OCI-LY7 (cell line): Measurements from ENCODE around the gene ALPK3. TPM values are rescaled to one million over a fixed set of nuclear protein-coding genes. Genes with fewer than 3 reads are reported as not detected.

Source experiments
- BruUV-seq: library from RNA; stranded (reverse); fragments of 400-500 nt; replicated peaks from 2 replicates; lab custom pipeline; 2021; lab: Mats Ljungman, UMichigan
- CTCF ChIA-PET: fragments of 300-600 bp; sonication (Branson Sonifier 250); formaldehyde crosslinking; loops from one replicate; lab custom pipeline; 2022; ENCODE audit warnings: antibody characterized with exemption; ENCODE audit not compliant: unreplicated experiment; lab: Charles Lee
- POLR2A ChIA-PET: fragments of 300-600 bp; sonication (Branson Sonifier 250); formaldehyde crosslinking; loops from one replicate; lab custom pipeline; 2022; ENCODE audit warnings: antibody characterized with exemption; lab: Charles Lee
- DNase-seq: peaks from one replicate; pipeline ENCODE4 v3.0.0-alpha.2; 2015; ENCODE audit warnings: low spot score
- H2AFZ ChIP-seq: fragments of 200-600 bp; sonication (generic), shearing (Covaris generic); 2 replicates; pipeline ENCODE4 v1.6.1; 2014; ENCODE audit warnings: mild to moderate bottlenecking, antibody characterized with exemption, low read length, moderate library complexity
- H3K27ac ChIP-seq: fragments of 200-600 bp; sonication (generic); 2 replicates; pipeline ENCODE4 v1.5.1; 2014; ENCODE audit warnings: mixed run types, low read depth, mild to moderate bottlenecking, moderate library complexity, low read length, inconsistent platforms; ENCODE audit not compliant: poor library complexity, severe bottlenecking
- H3K36me3 ChIP-seq: fragments of 200-600 bp; sonication (generic); 2 replicates; pipeline ENCODE4 v1.6.1; 2014; ENCODE audit warnings: mild to moderate bottlenecking, antibody characterized with exemption, low read length, moderate library complexity, mixed read lengths; ENCODE audit not compliant: insufficient read depth
- H3K4me1 ChIP-seq: fragments of 200-600 bp; sonication (generic); 2 replicates; pipeline ENCODE4 v1.5.1; 2014; ENCODE audit warnings: mild to moderate bottlenecking, low read length; ENCODE audit not compliant: insufficient read depth, poor library complexity, severe bottlenecking
- H3K4me2 ChIP-seq: fragments of 200-600 bp; sonication (generic); 2 replicates; pipeline ENCODE4 v1.6.1; 2014; ENCODE audit warnings: mild to moderate bottlenecking, low read length
- H3K4me3 ChIP-seq: fragments of 200-600 bp; sonication (generic); 2 replicates; pipeline ENCODE4 v1.5.1; 2014; ENCODE audit warnings: mild to moderate bottlenecking, low read depth, low read length; ENCODE audit not compliant: poor library complexity, severe bottlenecking
- H3K79me2 ChIP-seq: fragments of 200-600 bp; sonication (generic); 2 replicates; pipeline ENCODE4 v1.6.1; 2016; ENCODE audit warnings: low read depth, mild to moderate bottlenecking, low read length, moderate library complexity, mixed read lengths; ENCODE audit not compliant: insufficient read depth
- H3K9me2 ChIP-seq: fragments of 200-600 bp; sonication (generic); 2 replicates; pipeline ENCODE4 v1.6.1; 2016; ENCODE audit warnings: mild to moderate bottlenecking, low read length, mixed read lengths; ENCODE audit not compliant: insufficient read depth
- H3K9me3 ChIP-seq: fragments of 200-600 bp; sonication (generic); 2 replicates; pipeline ENCODE4 v1.6.1; 2014; ENCODE audit warnings: mild to moderate bottlenecking, mixed run types, low read length, mixed read lengths
- H4K20me1 ChIP-seq: fragments of 200-600 bp; sonication (generic); 2 replicates; pipeline ENCODE4 v1.6.1; 2014; ENCODE audit warnings: mild to moderate bottlenecking, antibody characterized with exemption, low read length, moderate library complexity, mixed read lengths; ENCODE audit not compliant: insufficient read depth
- EZH2phosphoT487 ChIP-seq: fragments of 200-600 bp; sonication (generic); IDR thresholded peaks from 2 replicates; pipeline ENCODE4 v1.6.1; 2018; ENCODE audit warnings: low read depth, borderline replicate concordance, mild to moderate bottlenecking, mixed run types, antibody characterized with exemption, low read length, moderate library complexity, mixed read lengths
- intact Hi-C: fragments of 100-400 bp; cut with micrococcal nuclease; formaldehyde crosslinking; loops from one replicate; pipeline ENCODE4 v1.10.0; 2022; ENCODE audit not compliant: unreplicated experiment
- total RNA-seq, 2 experiments: library from RNA; depleted of rRNA in 1 of 2; stranded (reverse); fragments of >200 nt in 1 of 2; shearing (Covaris generic) in 1 of 2; gene quantifications; 2 replicates each; pipeline ENCODE4 v1.2.3, GENCODE V29; 2014 to 2022
- TF ChIP-seq, protein P1 (sequence below): fragments of 200-600 bp; sonication (generic); conservative IDR thresholded peaks from 2 replicates; pipeline ENCODE4 v1.5.1; 2014; ENCODE audit warnings: mild to moderate bottlenecking, antibody characterized with exemption, low read length, moderate library complexity, mixed read lengths

Gene ALPK3
- total RNA-seq, 2 experiments from 2014 or later = 0.16 to 0.23 TPM

DNA sequence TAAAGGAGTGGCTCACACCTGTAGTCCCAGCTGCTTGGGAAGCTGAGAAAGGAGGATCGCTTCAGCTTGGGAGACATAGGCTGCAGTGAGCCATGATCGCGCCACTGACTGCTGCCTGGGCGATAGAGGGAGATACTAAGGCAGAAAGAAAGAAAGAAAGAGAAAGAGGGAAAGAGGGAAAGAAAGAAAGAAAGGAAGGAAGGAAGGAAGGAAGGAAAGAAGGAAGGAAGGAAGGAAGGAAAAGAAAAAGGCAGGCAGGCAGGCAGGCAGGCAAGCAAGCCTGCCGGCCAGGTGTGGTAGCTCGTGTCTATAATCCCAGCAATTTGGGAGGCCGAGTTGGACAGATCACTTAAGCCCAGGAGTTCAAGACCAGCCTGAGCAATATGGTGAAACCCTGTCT is 82.6 kb downstream of the ALPK3 start:
- H3K4me2 ChIP-seq = no peak overlapping the region
- TF ChIP-seq EZH2phosphoT487 = no peak
- TF ChIP-seq, protein P1, sequence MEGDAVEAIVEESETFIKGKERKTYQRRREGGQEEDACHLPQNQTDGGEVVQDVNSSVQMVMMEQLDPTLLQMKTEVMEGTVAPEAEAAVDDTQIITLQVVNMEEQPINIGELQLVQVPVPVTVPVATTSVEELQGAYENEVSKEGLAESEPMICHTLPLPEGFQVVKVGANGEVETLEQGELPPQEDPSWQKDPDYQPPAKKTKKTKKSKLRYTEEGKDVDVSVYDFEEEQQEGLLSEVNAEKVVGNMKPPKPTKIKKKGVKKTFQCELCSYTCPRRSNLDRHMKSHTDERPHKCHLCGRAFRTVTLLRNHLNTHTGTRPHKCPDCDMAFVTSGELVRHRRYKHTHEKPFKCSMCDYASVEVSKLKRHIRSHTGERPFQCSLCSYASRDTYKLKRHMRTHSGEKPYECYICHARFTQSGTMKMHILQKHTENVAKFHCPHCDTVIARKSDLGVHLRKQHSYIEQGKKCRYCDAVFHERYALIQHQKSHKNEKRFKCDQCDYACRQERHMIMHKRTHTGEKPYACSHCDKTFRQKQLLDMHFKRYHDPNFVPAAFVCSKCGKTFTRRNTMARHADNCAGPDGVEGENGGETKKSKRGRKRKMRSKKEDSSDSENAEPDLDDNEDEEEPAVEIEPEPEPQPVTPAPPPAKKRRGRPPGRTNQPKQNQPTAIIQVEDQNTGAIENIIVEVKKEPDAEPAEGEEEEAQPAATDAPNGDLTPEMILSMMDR = no peak
- no peaks in the 10 kb centered on the region for H3K9me2 ChIP-seq
- H3K27ac ChIP-seq = no peak overlapping the region
- no peaks in the 10 kb centered on the region for H3K4me1 ChIP-seq
- BruUV-seq = no TSS peak
- no peaks in the 10 kb centered on the region for H4K20me1 ChIP-seq
- DNase-seq = no peak
- POLR2A ChIA-PET = no interaction called here
- no peak overlapping the region for H2AFZ ChIP-seq
- no peaks in the 10 kb centered on the region for H3K36me3 ChIP-seq
- H3K4me3 ChIP-seq = no peak overlapping the region
- no peaks in the 10 kb centered on the region for H3K9me3 ChIP-seq
- H3K79me2 ChIP-seq = no peaks in the 10 kb centered on the region
- intact Hi-C loops = no loop called here
- CTCF ChIA-PET = no interaction called here

DNA sequence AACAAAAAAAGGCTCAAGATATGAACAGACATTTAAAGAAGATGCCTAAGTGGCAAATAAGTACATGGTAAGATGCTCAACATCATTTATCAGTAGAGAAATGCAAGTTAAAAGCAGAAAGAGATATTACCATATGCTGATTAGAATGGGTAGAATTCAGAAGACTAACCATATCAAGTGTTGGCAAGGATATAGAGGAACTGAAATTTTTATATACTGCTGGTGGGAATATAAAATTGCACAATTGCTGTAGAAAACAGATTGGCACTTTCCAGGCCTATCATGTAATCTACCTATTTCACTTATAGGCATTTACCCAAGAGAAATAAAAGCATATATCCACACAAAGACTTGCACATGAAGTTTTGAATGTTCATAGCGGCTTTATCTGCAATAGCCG is 84.4 kb downstream of the ALPK3 start:
- DNase-seq = no peak
- Histone ChIP-seq H3K4me1 (no peaks in the 10 kb centered on the region), H3K4me2 (no peak overlapping the region), H2AFZ (no peak overlapping the region), H3K27ac (no peak overlapping the region), H3K9me3 (no peaks in the 10 kb centered on the region), H3K9me2 (no peaks in the 10 kb centered on the region), H3K4me3 (no peak overlapping the region), H3K79me2 (no peaks in the 10 kb centered on the region), H3K36me3 (no peaks in the 10 kb centered on the region), H4K20me1 (no peaks in the 10 kb centered on the region)
- TF ChIP-seq, protein P1 = no peak
- no peak for TF ChIP-seq EZH2phosphoT487
- CTCF ChIA-PET = no interaction called here
- intact Hi-C loops = no loop called here
- no TSS peak for BruUV-seq
- POLR2A ChIA-PET = no interaction called here

DNA sequence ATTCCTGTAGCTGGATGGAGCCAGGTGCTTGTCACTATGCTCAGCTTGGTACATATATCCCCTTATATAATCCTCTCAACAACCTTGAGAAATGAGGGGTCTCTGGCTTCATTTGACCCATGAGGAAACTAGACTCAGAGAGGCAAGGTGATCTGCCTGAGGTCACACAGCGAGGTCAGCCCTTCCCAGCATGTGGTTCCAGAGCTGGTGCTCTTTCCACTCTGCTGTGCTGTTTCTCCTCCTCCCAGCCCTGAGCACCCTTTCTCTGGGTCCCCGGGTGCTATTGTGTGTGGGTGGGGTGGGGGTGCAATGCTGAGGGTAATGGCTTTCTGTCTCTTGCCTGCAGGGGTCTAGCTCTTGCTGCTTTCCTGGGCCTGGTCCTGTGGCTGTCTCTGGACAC is 86.6 kb downstream of the ALPK3 start:
- no peaks in the 10 kb centered on the region for H3K9me2 ChIP-seq
- no peak overlapping the region for H2AFZ ChIP-seq
- no peak overlapping the region for H3K4me3 ChIP-seq
- H4K20me1 ChIP-seq = no peaks in the 10 kb centered on the region
- H3K4me1 ChIP-seq = no peaks in the 10 kb centered on the region
- POLR2A ChIA-PET = interaction anchor here (0.6 kb wide), 1 partner anchor 254 kb away, joined by 3 read pairs; no protein-coding TSS in a partner anchor
- H3K36me3 ChIP-seq = no peaks in the 10 kb centered on the region
- DNase-seq = no peak
- no peak overlapping the region for H3K27ac ChIP-seq
- TF ChIP-seq, protein P1 = no peak
- no peak for TF ChIP-seq EZH2phosphoT487
- no peaks in the 10 kb centered on the region for H3K79me2 ChIP-seq
- no peak overlapping the region for H3K4me2 ChIP-seq
- H3K9me3 ChIP-seq = no peaks in the 10 kb centered on the region
- intact Hi-C loops = no loop called here
- no TSS peak for BruUV-seq
- CTCF ChIA-PET = no interaction called here
